HCT116 (cell line): ENCODE data around the gene MLPH. TPM values are rescaled to one million over a fixed set of nuclear protein-coding genes. Genes with fewer than 3 reads are reported as not detected.

Source experiments
- ATAC-seq: fragments of 200-7000 bp; cut with Tn5 transposase; 2 replicates; pipeline ENCODE4 v1.9.1; 2020; ENCODE audit warnings: mild to moderate bottlenecking, moderate library complexity
- BruUV-seq: library from RNA; stranded (reverse); fragments of 400-500 nt; replicated peaks from 2 replicates; lab custom pipeline; 2021; lab: Mats Ljungman, UMichigan
- CTCF ChIA-PET: fragments of 300-600 bp; sonication (Branson Sonifier 250); formaldehyde crosslinking; loops from one replicate; lab custom pipeline; 2021; ENCODE audit warnings: antibody characterized with exemption; lab: Charles Lee
- POLR2A ChIA-PET: fragments of 300-600, 350-600 bp; sonication (Branson Sonifier 250); formaldehyde crosslinking; loops from one replicate; lab custom pipeline; 2021; ENCODE audit warnings: antibody characterized with exemption; lab: Charles Lee
- RAD21 ChIA-PET, 2 experiments: fragments of 300-600 bp; sonication (Branson Sonifier 250); formaldehyde crosslinking; loops; one replicate each; lab custom pipeline; 2023; ENCODE audit warnings: low total read pairs in 2 of 2; ENCODE audit not compliant: uncharacterized antibody in 2 of 2, unreplicated experiment in 2 of 2, low non-redundant PET in 1 of 2; lab: Charles Lee
- DNase-seq: peaks from one replicate; pipeline ENCODE4 v3.0.0-alpha.2; 2010; ENCODE audit warnings: low read depth, low spot score
- H2AFZ ChIP-seq: fragments of 200-600 bp; shearing (Covaris generic), sonication (generic); 2 replicates; pipeline ENCODE4 v1.6.1; 2017; ENCODE audit warnings: low read depth, mixed run types, mixed read lengths, antibody characterized with exemption, low read length; ENCODE audit not compliant: poor library complexity, severe bottlenecking
- H3K27ac ChIP-seq: 2 replicates; pipeline ENCODE4 v1.5.1; 2012; ENCODE audit warnings: low read depth, low read length
- H3K27me3 ChIP-seq: fragments of 200-600 bp; sonication (generic); 2 replicates; pipeline ENCODE4 v1.6.1; 2016; ENCODE audit warnings: mixed run types, low read length, mixed read lengths; ENCODE audit not compliant: insufficient read depth
- H3K36me3 ChIP-seq, 2 experiments: fragments of 200-500 bp in 1 of 2; fragments of 200-600 bp in 1 of 2; sonication (Bioruptor generic) in 1 of 2; sonication (generic) in 1 of 2; 2 replicates each; pipeline versions ENCODE4 v1.5.1 to v1.6.1; 2014 to 2016; ENCODE audit warnings: low read length in 2 of 2, inconsistent platforms in 1 of 2, mixed read lengths in 1 of 2, mixed run types in 1 of 2; ENCODE audit not compliant: insufficient read depth in 2 of 2, control insufficient read depth in 1 of 2
- H3K4me1 ChIP-seq, 2 experiments: fragments of 200-600 bp in 1 of 2; sonication (generic) in 1 of 2; 2 replicates each; pipeline versions ENCODE4 v1.5.1 to v1.6.1; 2012 to 2017; ENCODE audit warnings: low read length in 2 of 2, inconsistent platforms in 1 of 2, mild to moderate bottlenecking in 1 of 2, mixed read lengths in 1 of 2, mixed run types in 1 of 2, moderate library complexity in 1 of 2; ENCODE audit not compliant: insufficient read depth in 2 of 2, control insufficient read depth in 1 of 2
- H3K4me2 ChIP-seq: fragments of 200-600 bp; sonication (generic); 2 replicates; pipeline ENCODE4 v1.6.1; 2017; ENCODE audit warnings: mixed run types, low read length, mixed read lengths
- H3K4me3 ChIP-seq, 2 experiments: fragments of 200-600 bp in 1 of 2; sonication (generic) in 1 of 2; replicated peaks in 1 of 2; 2 replicates each; pipeline ENCODE4 v1.5.1; 2011 to 2016; ENCODE audit warnings: low read length in 2 of 2, control low read depth in 1 of 2, low read depth in 1 of 2, mild to moderate bottlenecking in 1 of 2, mixed read lengths in 1 of 2, mixed run types in 1 of 2
- H3K79me2 ChIP-seq: fragments of 200-600 bp; sonication (generic); 2 replicates; pipeline ENCODE4 v1.6.1; 2017; ENCODE audit warnings: mild to moderate bottlenecking, mixed run types, low read length, moderate library complexity, mixed read lengths; ENCODE audit not compliant: insufficient read depth
- H3K9ac ChIP-seq: fragments of 200-600 bp; sonication (generic); 2 replicates; pipeline ENCODE4 v1.6.1; 2016; ENCODE audit warnings: low read length, mixed read lengths
- H3K9me2 ChIP-seq: fragments of 200-600 bp; sonication (generic), shearing (Covaris generic); 2 replicates; pipeline ENCODE4 v1.6.1; 2017; ENCODE audit warnings: mixed run types, mild to moderate bottlenecking, moderate library complexity; ENCODE audit not compliant: insufficient read depth
- H3K9me3 ChIP-seq, 2 experiments: fragments of 200-500 bp in 1 of 2; fragments of 200-600 bp in 1 of 2; sonication (Bioruptor generic) in 1 of 2; sonication (generic) in 1 of 2; 2 replicates each; pipeline ENCODE4 v1.6.1; 2014 to 2017; ENCODE audit warnings: low read length in 2 of 2, mixed read lengths in 2 of 2, inconsistent platforms in 1 of 2, low read depth in 1 of 2, mild to moderate bottlenecking in 1 of 2, mixed run types in 1 of 2, moderate library complexity in 1 of 2; ENCODE audit not compliant: control insufficient read depth in 1 of 2, insufficient read depth in 1 of 2
- H4K20me1 ChIP-seq: fragments of 200-600 bp; sonication (generic), shearing (Covaris generic); 2 replicates; pipeline ENCODE4 v1.6.1; 2017; ENCODE audit warnings: mixed run types, mild to moderate bottlenecking, moderate library complexity; ENCODE audit not compliant: insufficient read depth
- CBX3 ChIP-seq: IDR thresholded peaks from 2 replicates; pipeline ENCODE4 v1.6.1; 2012; ENCODE audit warnings: low read depth
- FOSL1 ChIP-seq: IDR thresholded peaks from 2 replicates; pipeline ENCODE4 v1.6.1; 2012; ENCODE audit warnings: low read depth
- JUND ChIP-seq: IDR thresholded peaks from 2 replicates; pipeline ENCODE4 v1.6.1; 2012
- POLR2AphosphoS5 ChIP-seq: IDR thresholded peaks from 2 replicates; pipeline ENCODE4 v1.6.1; 2011; ENCODE audit warnings: mild to moderate bottlenecking, low read depth, low read length, moderate library complexity
- RAD21 ChIP-seq: IDR thresholded peaks from 2 replicates; pipeline ENCODE4 v1.6.1; 2012; ENCODE audit warnings: low read depth, mild to moderate bottlenecking
- SIN3A ChIP-seq: IDR thresholded peaks from 2 replicates; pipeline ENCODE4 v1.6.1; 2012; ENCODE audit warnings: low read depth
- SP1 ChIP-seq: IDR thresholded peaks from 2 replicates; pipeline ENCODE4 v1.6.1; 2012; ENCODE audit warnings: low read depth
- ZNF274 ChIP-seq: fragments of 200-500 bp; sonication (Bioruptor generic); IDR thresholded peaks from 2 replicates; pipeline ENCODE4 v1.6.1; 2014; ENCODE audit warnings: mild to moderate bottlenecking, low read depth, low read length, inconsistent platforms
- intact Hi-C: fragments of 100-400 bp; cut with micrococcal nuclease; formaldehyde crosslinking; loops from 2 replicates; pipeline ENCODE4 v1.10.0; 2022
- total RNA-seq: library from RNA; stranded (reverse); gene quantifications from one replicate; pipeline ENCODE4 v1.2.1, GENCODE V29; 2021; ENCODE audit not compliant: unreplicated experiment
- TF ChIP-seq, protein P1 (sequence below): IDR thresholded peaks from 2 replicates; pipeline ENCODE4 v1.6.1; 2012
- TF ChIP-seq, protein P2 (sequence below): IDR thresholded peaks from 2 replicates; pipeline ENCODE4 v1.6.1; 2012; ENCODE audit warnings: low read depth
- TF ChIP-seq, protein P3 (sequence below), 3 experiments: fragments of 200-600 bp in 1 of 3; sonication (generic) in 1 of 3; IDR thresholded peaks in 2 of 3; conservative IDR thresholded peaks in 1 of 3; 2 replicates each; pipeline ENCODE4 v1.5.1; 2012 to 2017; ENCODE audit warnings: low read depth in 2 of 3, low read length in 2 of 3, antibody characterized with exemption in 1 of 3, borderline replicate concordance in 1 of 3, control low read depth in 1 of 3, mild to moderate bottlenecking in 1 of 3, mixed read lengths in 1 of 3, mixed run types in 1 of 3, moderate library complexity in 1 of 3; ENCODE audit not compliant: insufficient read depth in 1 of 3

The MLPH gene
- total RNA-seq, 1 experiment from 2014 or later: 81.4 TPM

DNA sequence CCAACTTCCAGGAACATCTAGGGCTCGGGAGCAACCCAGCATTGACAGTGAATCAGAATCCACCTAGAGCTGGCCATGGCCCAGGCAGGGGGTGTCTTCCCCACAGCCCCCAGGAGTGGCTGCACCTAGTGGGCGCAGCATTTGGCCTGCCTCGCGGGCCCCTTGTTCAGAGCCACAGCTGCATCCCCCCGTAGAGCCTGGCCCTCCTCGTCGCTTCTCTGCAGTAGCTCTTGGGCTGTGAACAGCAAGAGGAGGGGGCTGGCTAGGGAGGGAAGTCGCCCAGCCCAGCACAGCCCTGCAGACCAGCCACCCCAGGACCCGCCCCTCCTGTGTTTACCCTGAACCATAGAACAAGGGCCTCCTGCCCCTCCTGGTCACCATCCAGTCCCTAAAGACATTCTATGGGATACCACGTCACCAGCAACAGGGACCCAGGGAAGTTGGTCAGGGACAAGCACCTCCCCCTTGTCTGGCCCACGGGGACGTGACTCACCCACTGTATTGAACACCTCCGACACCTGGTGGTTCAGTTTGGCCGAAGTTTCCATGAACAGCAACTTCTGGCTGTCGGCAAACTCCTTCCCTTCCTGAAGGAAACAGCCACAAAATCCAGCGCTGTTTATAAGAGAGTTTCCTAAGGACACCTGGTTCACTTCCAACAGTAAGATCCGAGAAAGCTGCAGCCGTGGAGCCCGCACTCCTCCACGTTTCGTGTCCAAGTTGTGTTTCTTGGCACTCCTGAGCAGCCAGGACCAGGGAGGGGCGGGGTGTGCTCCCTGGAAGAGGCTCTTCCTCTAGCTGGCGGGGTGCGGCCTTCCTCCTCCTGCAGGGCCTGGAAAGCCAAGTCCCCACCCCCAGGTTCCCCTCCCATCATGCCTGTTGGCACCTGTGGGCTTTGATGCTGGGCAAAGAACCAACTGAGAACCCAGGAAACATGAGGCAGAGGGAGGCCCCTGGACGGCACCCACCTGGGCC lies 88.1 kb downstream of the MLPH start:
- H3K27ac ChIP-seq: peak overlapping the region; percentile 64
- peak; percentile 76 for ATAC-seq
- no peaks in the 10 kb centered on the region for H3K27me3 ChIP-seq
- peaks cover 12 to 30% of the 10 kb centered on the region in 2 experiments for H3K4me1 ChIP-seq
- peak overlapping the region; percentile 64 for H3K4me2 ChIP-seq
- H3K36me3 ChIP-seq: peaks cover 0 to 4% of the 10 kb centered on the region in 2 experiments; a peak in 1 of 4 replicates
- ChIA-PET POLR2A (interaction anchor here (2.4 kb wide), 1 partner anchor 16 kb away, joined by 7 read pairs; no protein-coding TSS in a partner anchor), RAD21 (no interaction called here), CTCF (interaction anchor here (0.6 to 4.0 kb wide), 5 partner anchors 62 to 505 kb away, joined by 3 to 44 read pairs (median 4); no protein-coding TSS in a partner anchor)
- peak; percentile 54 for DNase-seq
- intact Hi-C loops: no loop called here
- no peaks in the 10 kb centered on the region for H3K9me2 ChIP-seq
- H3K9ac ChIP-seq: peak overlapping the region; percentile 21
- TF ChIP-seq, protein P1, sequence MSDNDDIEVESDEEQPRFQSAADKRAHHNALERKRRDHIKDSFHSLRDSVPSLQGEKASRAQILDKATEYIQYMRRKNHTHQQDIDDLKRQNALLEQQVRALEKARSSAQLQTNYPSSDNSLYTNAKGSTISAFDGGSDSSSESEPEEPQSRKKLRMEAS: peak; percentile 40; the same call in 1 of the 2 replicates
- TF ChIP-seq, protein P2, sequence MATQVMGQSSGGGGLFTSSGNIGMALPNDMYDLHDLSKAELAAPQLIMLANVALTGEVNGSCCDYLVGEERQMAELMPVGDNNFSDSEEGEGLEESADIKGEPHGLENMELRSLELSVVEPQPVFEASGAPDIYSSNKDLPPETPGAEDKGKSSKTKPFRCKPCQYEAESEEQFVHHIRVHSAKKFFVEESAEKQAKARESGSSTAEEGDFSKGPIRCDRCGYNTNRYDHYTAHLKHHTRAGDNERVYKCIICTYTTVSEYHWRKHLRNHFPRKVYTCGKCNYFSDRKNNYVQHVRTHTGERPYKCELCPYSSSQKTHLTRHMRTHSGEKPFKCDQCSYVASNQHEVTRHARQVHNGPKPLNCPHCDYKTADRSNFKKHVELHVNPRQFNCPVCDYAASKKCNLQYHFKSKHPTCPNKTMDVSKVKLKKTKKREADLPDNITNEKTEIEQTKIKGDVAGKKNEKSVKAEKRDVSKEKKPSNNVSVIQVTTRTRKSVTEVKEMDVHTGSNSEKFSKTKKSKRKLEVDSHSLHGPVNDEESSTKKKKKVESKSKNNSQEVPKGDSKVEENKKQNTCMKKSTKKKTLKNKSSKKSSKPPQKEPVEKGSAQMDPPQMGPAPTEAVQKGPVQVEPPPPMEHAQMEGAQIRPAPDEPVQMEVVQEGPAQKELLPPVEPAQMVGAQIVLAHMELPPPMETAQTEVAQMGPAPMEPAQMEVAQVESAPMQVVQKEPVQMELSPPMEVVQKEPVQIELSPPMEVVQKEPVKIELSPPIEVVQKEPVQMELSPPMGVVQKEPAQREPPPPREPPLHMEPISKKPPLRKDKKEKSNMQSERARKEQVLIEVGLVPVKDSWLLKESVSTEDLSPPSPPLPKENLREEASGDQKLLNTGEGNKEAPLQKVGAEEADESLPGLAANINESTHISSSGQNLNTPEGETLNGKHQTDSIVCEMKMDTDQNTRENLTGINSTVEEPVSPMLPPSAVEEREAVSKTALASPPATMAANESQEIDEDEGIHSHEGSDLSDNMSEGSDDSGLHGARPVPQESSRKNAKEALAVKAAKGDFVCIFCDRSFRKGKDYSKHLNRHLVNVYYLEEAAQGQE: no peak
- TF ChIP-seq RAD21 (0 out of 2 replicates have a peak, but pooled peaks have one; percentile 18), SIN3A (no peak), CBX3 (0 out of 2 replicates have a peak, but pooled peaks have one; percentile 55), POLR2AphosphoS5 (peak; percentile 57), JUND (peak; percentile 57; the same call in 1 of the 2 replicates), FOSL1 (peak; percentile 62), SP1 (peak; percentile 45; the same call in 1 of the 2 replicates), ZNF274 (no peak)
- TF ChIP-seq, protein P3, sequence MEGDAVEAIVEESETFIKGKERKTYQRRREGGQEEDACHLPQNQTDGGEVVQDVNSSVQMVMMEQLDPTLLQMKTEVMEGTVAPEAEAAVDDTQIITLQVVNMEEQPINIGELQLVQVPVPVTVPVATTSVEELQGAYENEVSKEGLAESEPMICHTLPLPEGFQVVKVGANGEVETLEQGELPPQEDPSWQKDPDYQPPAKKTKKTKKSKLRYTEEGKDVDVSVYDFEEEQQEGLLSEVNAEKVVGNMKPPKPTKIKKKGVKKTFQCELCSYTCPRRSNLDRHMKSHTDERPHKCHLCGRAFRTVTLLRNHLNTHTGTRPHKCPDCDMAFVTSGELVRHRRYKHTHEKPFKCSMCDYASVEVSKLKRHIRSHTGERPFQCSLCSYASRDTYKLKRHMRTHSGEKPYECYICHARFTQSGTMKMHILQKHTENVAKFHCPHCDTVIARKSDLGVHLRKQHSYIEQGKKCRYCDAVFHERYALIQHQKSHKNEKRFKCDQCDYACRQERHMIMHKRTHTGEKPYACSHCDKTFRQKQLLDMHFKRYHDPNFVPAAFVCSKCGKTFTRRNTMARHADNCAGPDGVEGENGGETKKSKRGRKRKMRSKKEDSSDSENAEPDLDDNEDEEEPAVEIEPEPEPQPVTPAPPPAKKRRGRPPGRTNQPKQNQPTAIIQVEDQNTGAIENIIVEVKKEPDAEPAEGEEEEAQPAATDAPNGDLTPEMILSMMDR (IDR thresholded peaks at IDR 0.05 in 2 of 3, conservative IDR thresholded peaks at IDR 0.05 in 1 of 3; ENCODE audit: borderline replicate concordance in 1 of 3, insufficient read depth in 1 of 3, low read depth in 2 of 3, low read length in 2 of 3): peak in 2 of 3 experiments; percentile 11 to 35; a peak in 2 of 6 replicates
- no peak overlapping the region for H2AFZ ChIP-seq
- H3K4me3 ChIP-seq: peak overlapping the region; percentile 7 to 24; a peak in 3 of 4 replicates
- BruUV-seq: no TSS peak
- H3K9me3 ChIP-seq: no peaks in the 10 kb centered on the region
- no peaks in the 10 kb centered on the region for H3K79me2 ChIP-seq
- no peaks in the 10 kb centered on the region for H4K20me1 ChIP-seq
